ENCODE data around the gene TSPAN4. TPM values are rescaled to one million over a fixed set of nuclear protein-coding genes. Genes with fewer than 3 reads are reported as not detected.

TSPAN4 gene
- total and polyA plus RNA-seq, 8 donors: 10.5 to 116 (median 28.4) TPM

- Histone ChIP-seq H3K27ac (peak overlapping the region; percentile 89 to 96 (median 94)), H3K27me3 (peaks cover 0 to 72% (median 40%) of the 10 kb centered on the region in 3 donors), H3K9me3 (no peaks in the 10 kb centered on the region), H3K36me3 (peaks cover 0 to 4% (median 2%) of the 10 kb centered on the region in 4 donors), H3K4me1 (peaks cover 83 to 98% (median 95%) of the 10 kb centered on the region in 4 donors), H3K4me3 (peak overlapping the region; percentile 35 to 54 (median 40))
- DNase-seq: peak; percentile 72 to 94
- no peak for TF ChIP-seq POLR2A (IDR thresholded peaks at IDR 0.05)
- TF ChIP-seq POLR2AphosphoS5 (IDR thresholded peaks at IDR 0.05): no peak
- TF ChIP-seq EP300 (IDR thresholded peaks at IDR 0.05): no peak
- no peak for TF ChIP-seq CTCF (IDR thresholded peaks at IDR 0.05)
- 4 to 19% (median 12%) methylated on average over 47 to 78 of the region's 78 CpGs for WGBS, 5 donors
- intact Hi-C loops (cut with DNase I; ENCODE audit: low total_unique reads): no loop called here
Observed at GRCh38 chr11:830295-831117, 12.1 kb upstream of the TSPAN4 start.

GRCh38 chr11:831118-831864 is 11.4 kb upstream of the TSPAN4 start:
- TF ChIP-seq EP300 (IDR thresholded peaks at IDR 0.05) (no peak), POLR2A (IDR thresholded peaks at IDR 0.05) (no peak), CTCF (IDR thresholded peaks at IDR 0.05) (no peak)
- Histone ChIP-seq H3K4me1 (peaks cover 82 to 97% (median 95%) of the 10 kb centered on the region in 4 donors), H3K27me3 (peaks cover 0 to 64% (median 40%) of the 10 kb centered on the region in 3 donors), H3K36me3 (peaks cover 4 to 6% (median 5%) of the 10 kb centered on the region in 4 donors), H3K9me3 (no peaks in the 10 kb centered on the region), H3K27ac (no peak overlapping the region), H3K4me3 (peak overlapping the region in 2 of 4 donors; percentile 35 to 54)
- WGBS, 5 donors: 58 to 73% (median 60%) methylated on average over 24 to 31 of the region's 31 CpGs
- intact Hi-C loops (cut with DNase I; ENCODE audit: low total_unique reads): no loop called here
- no peak for DNase-seq

- Histone ChIP-seq H3K4me3 (peak overlapping the region; percentile 73 to 80 (median 76)), H3K9me3 (no peaks in the 10 kb centered on the region), H3K4me1 (peaks cover 80 to 96% (median 92%) of the 10 kb centered on the region in 4 donors), H3K36me3 (peaks cover 12 to 13% (median 12%) of the 10 kb centered on the region in 4 donors), H3K27me3 (peaks cover 0 to 57% (median 36%) of the 10 kb centered on the region in 3 donors), H3K27ac (peak overlapping the region; percentile 85 to 98 (median 91))
- WGBS, 5 donors: 63 to 78% (median 69%) methylated on average over 15 to 23 of the region's 23 CpGs
- intact Hi-C loops (cut with DNase I; ENCODE audit: low total_unique reads): no loop called here
- DNase-seq: no peak
- TF ChIP-seq EP300 (IDR thresholded peaks at IDR 0.05): no peak
Observed at GRCh38 chr11:831961-832528, 10.6 kb upstream of the TSPAN4 start.

- Histone ChIP-seq H3K4me3 (peak within 1 kb of the TSS; percentile 73 to 80 (median 76)), H3K27me3 (peaks cover 0 to 51% (median 30%) of the 10 kb centered on the region in 3 donors), H3K4me1 (peaks cover 78 to 96% (median 92%) of the 10 kb centered on the region in 4 donors), H3K27ac (peak within 1 kb of the TSS; percentile 85 to 98 (median 91)), H3K36me3 (peaks cover 17 to 19% (median 18%) of the 10 kb centered on the region in 4 donors), H3K9me3 (no peaks in the 10 kb centered on the region)
- peak; percentile 73 to 88 for DNase-seq
- intact Hi-C loops (cut with DNase I; ENCODE audit: low total_unique reads): no loop called here
- 1 to 4% (median 2%) methylated on average over 21 to 65 of the region's 67 CpGs for WGBS, 5 donors
- peak in 2 of 3 donors; percentile 41 to 71 for TF ChIP-seq POLR2AphosphoS5 (IDR thresholded peaks at IDR 0.05)
- no peak for TF ChIP-seq EP300 (IDR thresholded peaks at IDR 0.05)
- peak in 1 of 7 experiments; percentile 32 for TF ChIP-seq CTCF (IDR thresholded peaks at IDR 0.05)
- TF ChIP-seq POLR2A (IDR thresholded peaks at IDR 0.05): no peak
Observed at GRCh38 chr11:832529-833113, 10.0 kb upstream of the TSPAN4 start, which contains the start of gene CD151. Gene CD151 (plus strand): TSS chr11:832952. CDS start chr11:836070, 3,118 bp downstream.

Data from stomach (tissue), 9 donors.